HCT116 (cell line): ENCODE results near the gene MIF. TPM values are rescaled to one million over a fixed set of nuclear protein-coding genes. Genes with fewer than 3 reads are reported as not detected.

Source experiments
- ATAC-seq: fragments of 200-7000 bp; cut with Tn5 transposase; 2 replicates; pipeline ENCODE4 v1.9.1; 2020; ENCODE audit warnings: mild to moderate bottlenecking, moderate library complexity
- BruUV-seq: library from RNA; stranded (reverse); fragments of 400-500 nt; replicated peaks from 2 replicates; lab custom pipeline; 2021; lab: Mats Ljungman, UMichigan
- CTCF ChIA-PET: fragments of 300-600 bp; sonication (Branson Sonifier 250); formaldehyde crosslinking; loops from one replicate; lab custom pipeline; 2021; ENCODE audit warnings: antibody characterized with exemption; lab: Charles Lee
- POLR2A ChIA-PET: fragments of 300-600, 350-600 bp; sonication (Branson Sonifier 250); formaldehyde crosslinking; loops from one replicate; lab custom pipeline; 2021; ENCODE audit warnings: antibody characterized with exemption; lab: Charles Lee
- RAD21 ChIA-PET, 2 experiments: fragments of 300-600 bp; sonication (Branson Sonifier 250); formaldehyde crosslinking; loops; one replicate each; lab custom pipeline; 2023; ENCODE audit warnings: low total read pairs in 2 of 2; ENCODE audit not compliant: uncharacterized antibody in 2 of 2, unreplicated experiment in 2 of 2, low non-redundant PET in 1 of 2; lab: Charles Lee
- DNase-seq: peaks from one replicate; pipeline ENCODE4 v3.0.0-alpha.2; 2010; ENCODE audit warnings: low read depth, low spot score
- H2AFZ ChIP-seq: fragments of 200-600 bp; shearing (Covaris generic), sonication (generic); 2 replicates; pipeline ENCODE4 v1.6.1; 2017; ENCODE audit warnings: low read depth, mixed run types, mixed read lengths, antibody characterized with exemption, low read length; ENCODE audit not compliant: poor library complexity, severe bottlenecking
- H3K27ac ChIP-seq: 2 replicates; pipeline ENCODE4 v1.5.1; 2012; ENCODE audit warnings: low read depth, low read length
- H3K27me3 ChIP-seq: fragments of 200-600 bp; sonication (generic); 2 replicates; pipeline ENCODE4 v1.6.1; 2016; ENCODE audit warnings: mixed run types, low read length, mixed read lengths; ENCODE audit not compliant: insufficient read depth
- H3K36me3 ChIP-seq, 2 experiments: fragments of 200-500 bp in 1 of 2; fragments of 200-600 bp in 1 of 2; sonication (Bioruptor generic) in 1 of 2; sonication (generic) in 1 of 2; 2 replicates each; pipeline versions ENCODE4 v1.5.1 to v1.6.1; 2014 to 2016; ENCODE audit warnings: low read length in 2 of 2, inconsistent platforms in 1 of 2, mixed read lengths in 1 of 2, mixed run types in 1 of 2; ENCODE audit not compliant: insufficient read depth in 2 of 2, control insufficient read depth in 1 of 2
- H3K4me1 ChIP-seq, 2 experiments: fragments of 200-600 bp in 1 of 2; sonication (generic) in 1 of 2; 2 replicates each; pipeline versions ENCODE4 v1.5.1 to v1.6.1; 2012 to 2017; ENCODE audit warnings: low read length in 2 of 2, inconsistent platforms in 1 of 2, mild to moderate bottlenecking in 1 of 2, mixed read lengths in 1 of 2, mixed run types in 1 of 2, moderate library complexity in 1 of 2; ENCODE audit not compliant: insufficient read depth in 2 of 2, control insufficient read depth in 1 of 2
- H3K4me2 ChIP-seq: fragments of 200-600 bp; sonication (generic); 2 replicates; pipeline ENCODE4 v1.6.1; 2017; ENCODE audit warnings: mixed run types, low read length, mixed read lengths
- H3K4me3 ChIP-seq, 2 experiments: fragments of 200-600 bp in 1 of 2; sonication (generic) in 1 of 2; replicated peaks in 1 of 2; 2 replicates each; pipeline ENCODE4 v1.5.1; 2011 to 2016; ENCODE audit warnings: low read length in 2 of 2, control low read depth in 1 of 2, low read depth in 1 of 2, mild to moderate bottlenecking in 1 of 2, mixed read lengths in 1 of 2, mixed run types in 1 of 2
- H3K79me2 ChIP-seq: fragments of 200-600 bp; sonication (generic); 2 replicates; pipeline ENCODE4 v1.6.1; 2017; ENCODE audit warnings: mild to moderate bottlenecking, mixed run types, low read length, moderate library complexity, mixed read lengths; ENCODE audit not compliant: insufficient read depth
- H3K9ac ChIP-seq: fragments of 200-600 bp; sonication (generic); 2 replicates; pipeline ENCODE4 v1.6.1; 2016; ENCODE audit warnings: low read length, mixed read lengths
- H3K9me2 ChIP-seq: fragments of 200-600 bp; sonication (generic), shearing (Covaris generic); 2 replicates; pipeline ENCODE4 v1.6.1; 2017; ENCODE audit warnings: mixed run types, mild to moderate bottlenecking, moderate library complexity; ENCODE audit not compliant: insufficient read depth
- H3K9me3 ChIP-seq, 2 experiments: fragments of 200-500 bp in 1 of 2; fragments of 200-600 bp in 1 of 2; sonication (Bioruptor generic) in 1 of 2; sonication (generic) in 1 of 2; 2 replicates each; pipeline ENCODE4 v1.6.1; 2014 to 2017; ENCODE audit warnings: low read length in 2 of 2, mixed read lengths in 2 of 2, inconsistent platforms in 1 of 2, low read depth in 1 of 2, mild to moderate bottlenecking in 1 of 2, mixed run types in 1 of 2, moderate library complexity in 1 of 2; ENCODE audit not compliant: control insufficient read depth in 1 of 2, insufficient read depth in 1 of 2
- H4K20me1 ChIP-seq: fragments of 200-600 bp; sonication (generic), shearing (Covaris generic); 2 replicates; pipeline ENCODE4 v1.6.1; 2017; ENCODE audit warnings: mixed run types, mild to moderate bottlenecking, moderate library complexity; ENCODE audit not compliant: insufficient read depth
- ATF3 ChIP-seq: IDR thresholded peaks from 2 replicates; pipeline ENCODE4 v1.6.1; 2012
- CBX3 ChIP-seq: IDR thresholded peaks from 2 replicates; pipeline ENCODE4 v1.6.1; 2012; ENCODE audit warnings: low read depth
- CTCF ChIP-seq, 3 experiments: fragments of 200-600 bp in 1 of 3; sonication (generic) in 1 of 3; IDR thresholded peaks in 2 of 3; conservative IDR thresholded peaks in 1 of 3; 2 replicates each; pipeline ENCODE4 v1.5.1; 2012 to 2017; ENCODE audit warnings: low read depth in 2 of 3, low read length in 2 of 3, antibody characterized with exemption in 1 of 3, borderline replicate concordance in 1 of 3, control low read depth in 1 of 3, mild to moderate bottlenecking in 1 of 3, mixed read lengths in 1 of 3, mixed run types in 1 of 3, moderate library complexity in 1 of 3; ENCODE audit not compliant: insufficient read depth in 1 of 3
- EGR1 ChIP-seq: IDR thresholded peaks from 2 replicates; pipeline ENCODE4 v1.6.1; 2012; ENCODE audit warnings: low read depth
- MAX ChIP-seq: IDR thresholded peaks from 2 replicates; pipeline ENCODE4 v1.6.1; 2012
- POLR2AphosphoS5 ChIP-seq: IDR thresholded peaks from 2 replicates; pipeline ENCODE4 v1.6.1; 2011; ENCODE audit warnings: mild to moderate bottlenecking, low read depth, low read length, moderate library complexity
- RAD21 ChIP-seq: IDR thresholded peaks from 2 replicates; pipeline ENCODE4 v1.6.1; 2012; ENCODE audit warnings: low read depth, mild to moderate bottlenecking
- REST ChIP-seq: IDR thresholded peaks from 2 replicates; pipeline ENCODE4 v1.6.1; 2012; ENCODE audit warnings: low read depth
- ZBTB33 ChIP-seq: IDR thresholded peaks from 2 replicates; pipeline ENCODE4 v1.6.1; 2011; ENCODE audit warnings: mild to moderate bottlenecking, low read length, moderate library complexity; ENCODE audit not compliant: insufficient replicate concordance; ENCODE audit errors: extremely low read depth
- ZFX ChIP-seq: fragments of 450-650 bp; IDR thresholded peaks from 2 replicates; pipeline ENCODE4 v1.6.1; 2017
- ZNF274 ChIP-seq: fragments of 200-500 bp; sonication (Bioruptor generic); IDR thresholded peaks from 2 replicates; pipeline ENCODE4 v1.6.1; 2014; ENCODE audit warnings: mild to moderate bottlenecking, low read depth, low read length, inconsistent platforms
- intact Hi-C: fragments of 100-400 bp; cut with micrococcal nuclease; formaldehyde crosslinking; loops from 2 replicates; pipeline ENCODE4 v1.10.0; 2022
- total RNA-seq: library from RNA; stranded (reverse); gene quantifications from one replicate; pipeline ENCODE4 v1.2.1, GENCODE V29; 2021; ENCODE audit not compliant: unreplicated experiment

The MIF gene
- total RNA-seq, 1 experiment from 2014 or later: 1,511 TPM

- no peak overlapping the region for H3K27ac ChIP-seq
- BruUV-seq: no TSS peak
- ChIA-PET CTCF (no interaction called here), RAD21 (no interaction called here), POLR2A (no interaction called here)
- ATAC-seq: no peak
- no peak overlapping the region for H3K4me3 ChIP-seq
- intact Hi-C loops: loop anchor here (5.0 kb wide), 1 partner anchor 32 kb away; the partner anchor contains the start of gene SLC2A11
- H3K9me2 ChIP-seq: no peaks in the 10 kb centered on the region
- H3K9me3 ChIP-seq: no peaks in the 10 kb centered on the region
- H2AFZ ChIP-seq: no peak overlapping the region
- H3K79me2 ChIP-seq: peaks cover 4% of the 10 kb centered on the region; the same call in 1 of the 2 replicates
- peaks cover 0 to 3% of the 10 kb centered on the region in 2 experiments; a peak in 1 of 4 replicates for H3K36me3 ChIP-seq
- H4K20me1 ChIP-seq: no peaks in the 10 kb centered on the region
- peaks cover 21 to 30% of the 10 kb centered on the region in 2 experiments for H3K4me1 ChIP-seq
- TF ChIP-seq ZNF274: no peak
- no peak for TF ChIP-seq EGR1
- no peak for TF ChIP-seq ZBTB33
- TF ChIP-seq RAD21: no peak
- no peak for TF ChIP-seq CBX3
- TF ChIP-seq ZFX: no peak
- no peak for TF ChIP-seq REST
- no peak for TF ChIP-seq ATF3
- TF ChIP-seq POLR2AphosphoS5: no peak
- TF ChIP-seq MAX: no peak
- TF ChIP-seq CTCF (IDR thresholded peaks at IDR 0.05 in 2 of 3, conservative IDR thresholded peaks at IDR 0.05 in 1 of 3; ENCODE audit: borderline replicate concordance in 1 of 3, insufficient read depth in 1 of 3, low read depth in 2 of 3, low read length in 2 of 3): no peak
- H3K9ac ChIP-seq: no peak overlapping the region
- no peak for DNase-seq
- H3K4me2 ChIP-seq: no peak overlapping the region
- H3K27me3 ChIP-seq: no peaks in the 10 kb centered on the region
These were observed 4.6 kb upstream of the MIF start for GRCh38 chr22:23889620-23890019.
